ENCODE results near the gene LYPD6. TPM values are rescaled to one million over a fixed set of nuclear protein-coding genes. Genes with fewer than 3 reads are reported as not detected.

The LYPD6 gene
- total RNA-seq, 4 donors from 2014 or later, result 0.79 to 1.2 (median 1.1) TPM; not detected in 1

GRCh38 chr2:149468636-149469035 lies 138.2 kb downstream of the LYPD6 start:
- H3K4me3 ChIP-seq (ENCODE audit: low read depth, poor library complexity, severe bottlenecking), result no peak overlapping the region
- TF ChIP-seq POLR2A (IDR thresholded peaks at IDR 0.05), result no peak
- TF ChIP-seq, protein P1, sequence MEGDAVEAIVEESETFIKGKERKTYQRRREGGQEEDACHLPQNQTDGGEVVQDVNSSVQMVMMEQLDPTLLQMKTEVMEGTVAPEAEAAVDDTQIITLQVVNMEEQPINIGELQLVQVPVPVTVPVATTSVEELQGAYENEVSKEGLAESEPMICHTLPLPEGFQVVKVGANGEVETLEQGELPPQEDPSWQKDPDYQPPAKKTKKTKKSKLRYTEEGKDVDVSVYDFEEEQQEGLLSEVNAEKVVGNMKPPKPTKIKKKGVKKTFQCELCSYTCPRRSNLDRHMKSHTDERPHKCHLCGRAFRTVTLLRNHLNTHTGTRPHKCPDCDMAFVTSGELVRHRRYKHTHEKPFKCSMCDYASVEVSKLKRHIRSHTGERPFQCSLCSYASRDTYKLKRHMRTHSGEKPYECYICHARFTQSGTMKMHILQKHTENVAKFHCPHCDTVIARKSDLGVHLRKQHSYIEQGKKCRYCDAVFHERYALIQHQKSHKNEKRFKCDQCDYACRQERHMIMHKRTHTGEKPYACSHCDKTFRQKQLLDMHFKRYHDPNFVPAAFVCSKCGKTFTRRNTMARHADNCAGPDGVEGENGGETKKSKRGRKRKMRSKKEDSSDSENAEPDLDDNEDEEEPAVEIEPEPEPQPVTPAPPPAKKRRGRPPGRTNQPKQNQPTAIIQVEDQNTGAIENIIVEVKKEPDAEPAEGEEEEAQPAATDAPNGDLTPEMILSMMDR (IDR thresholded peaks at IDR 0.05), result no peak
- intact Hi-C loops (cut with DNase I; ENCODE audit: low total_unique reads), result no loop called here
- 82 to 94% methylated on average over 4 of the region's 4 CpGs for WGBS, 2 donors
- DNase-seq (ENCODE audit: low spot score in 2 of 2), result no peak

- DNase-seq (ENCODE audit: low spot score in 2 of 2), result no peak
- H3K4me3 ChIP-seq (ENCODE audit: low read depth, poor library complexity, severe bottlenecking), result no peak overlapping the region
- no peak for TF ChIP-seq POLR2A (IDR thresholded peaks at IDR 0.05)
- TF ChIP-seq, protein P1 (IDR thresholded peaks at IDR 0.05), result no peak
- 87 to 89% methylated on average over 7 of the region's 7 CpGs for WGBS, 2 donors
- intact Hi-C loops (cut with DNase I; ENCODE audit: low total_unique reads), result no loop called here
Observed at GRCh38 chr2:149470046-149470445, 139.7 kb downstream of the LYPD6 start.

DNA sequence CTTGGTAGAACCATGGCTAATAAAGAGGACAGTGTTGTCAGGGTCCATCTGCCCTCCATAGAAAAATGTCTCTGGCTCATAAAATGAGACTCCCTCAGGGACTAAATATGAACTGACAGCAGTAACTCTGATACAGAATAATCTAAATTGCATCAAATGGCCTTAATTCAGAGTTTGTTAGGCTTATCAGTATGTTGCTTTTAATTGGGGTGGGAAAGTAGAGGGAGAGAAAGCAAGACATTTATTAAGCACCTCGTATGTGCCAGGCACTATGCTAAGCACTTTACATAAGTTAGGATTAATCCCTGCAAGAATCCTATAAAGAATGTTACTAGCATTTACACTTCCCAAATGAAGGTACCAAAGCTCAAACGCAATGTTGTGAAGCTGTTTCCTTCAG lies 142.0 kb downstream of the LYPD6 start:
- WGBS, 2 donors, result 89% methylated on average over 2 of the region's 2 CpGs
- no peak overlapping the region for H3K4me3 ChIP-seq (ENCODE audit: low read depth, poor library complexity, severe bottlenecking)
- DNase-seq (ENCODE audit: low spot score in 2 of 2), result no peak
- no peak for TF ChIP-seq POLR2A (IDR thresholded peaks at IDR 0.05)
- TF ChIP-seq, protein P1 (IDR thresholded peaks at IDR 0.05), result no peak
- intact Hi-C loops (cut with DNase I; ENCODE audit: low total_unique reads), result no loop called here

GRCh38 chr2:149473068-149473467 lies 142.7 kb downstream of the LYPD6 start:
- no peak overlapping the region for H3K4me3 ChIP-seq (ENCODE audit: low read depth, poor library complexity, severe bottlenecking)
- intact Hi-C loops (cut with DNase I; ENCODE audit: low total_unique reads), result no loop called here
- WGBS, 2 donors, result 86 to 96% methylated on average over 1 of the region's 1 CpG
- no peak for DNase-seq (ENCODE audit: low spot score in 2 of 2)
- TF ChIP-seq, protein P1 (IDR thresholded peaks at IDR 0.05), result no peak
- no peak for TF ChIP-seq POLR2A (IDR thresholded peaks at IDR 0.05)

- TF ChIP-seq, protein P1 (IDR thresholded peaks at IDR 0.05), result no peak
- TF ChIP-seq POLR2A (IDR thresholded peaks at IDR 0.05), result no peak
- H3K4me3 ChIP-seq (ENCODE audit: low read depth, poor library complexity, severe bottlenecking), result no peak overlapping the region
- intact Hi-C loops (cut with DNase I; ENCODE audit: low total_unique reads), result no loop called here
- DNase-seq (ENCODE audit: low spot score in 2 of 2), result no peak
Observed at GRCh38 chr2:149473521-149473920, 143.1 kb downstream of the LYPD6 start.

GRCh38 chr2:149483004-149483605 lies 152.7 kb downstream of the LYPD6 start:
- WGBS, 2 donors, result 76 to 77% methylated on average over 4 of the region's 4 CpGs
- TF ChIP-seq, protein P1 (IDR thresholded peaks at IDR 0.05), result no peak
- no peak for TF ChIP-seq POLR2A (IDR thresholded peaks at IDR 0.05)
- DNase-seq (ENCODE audit: low spot score in 2 of 2), result no peak
- no peak overlapping the region for H3K4me3 ChIP-seq (ENCODE audit: low read depth, poor library complexity, severe bottlenecking)
- intact Hi-C loops (cut with DNase I; ENCODE audit: low total_unique reads), result no loop called here
